SK-N-SH (cell line): ENCODE data around the gene AHR.
"Not testable (repeated sequence)": the region's sequence is repeated elsewhere in the genome, so short reads cannot be mapped to it uniquely, and the experiment has no call there.

ENCODE experiments used
- POLR2AphosphoS5 ChIP-seq: IDR thresholded peaks from 2 replicates; pipeline ENCODE4 v1.6.1; 2012; ENCODE audit warnings: low read depth, low read length
- TAF1 ChIP-seq: IDR thresholded peaks from 2 replicates; pipeline ENCODE4 v1.6.1; 2012; ENCODE audit warnings: low read depth, mild to moderate bottlenecking, low read length, moderate library complexity, borderline replicate concordance
- TF ChIP-seq, protein P1 (sequence below): fragments of 200-600 bp; sonication (generic); IDR thresholded peaks from 2 replicates; pipeline ENCODE4 v1.6.1; 2017; ENCODE audit warnings: antibody characterized with exemption, mild to moderate bottlenecking, moderate library complexity
- TF ChIP-seq, protein P2 (sequence below): IDR thresholded peaks from 2 replicates; pipeline ENCODE4 v1.4.0; 2012; ENCODE audit warnings: low read depth

DNA sequence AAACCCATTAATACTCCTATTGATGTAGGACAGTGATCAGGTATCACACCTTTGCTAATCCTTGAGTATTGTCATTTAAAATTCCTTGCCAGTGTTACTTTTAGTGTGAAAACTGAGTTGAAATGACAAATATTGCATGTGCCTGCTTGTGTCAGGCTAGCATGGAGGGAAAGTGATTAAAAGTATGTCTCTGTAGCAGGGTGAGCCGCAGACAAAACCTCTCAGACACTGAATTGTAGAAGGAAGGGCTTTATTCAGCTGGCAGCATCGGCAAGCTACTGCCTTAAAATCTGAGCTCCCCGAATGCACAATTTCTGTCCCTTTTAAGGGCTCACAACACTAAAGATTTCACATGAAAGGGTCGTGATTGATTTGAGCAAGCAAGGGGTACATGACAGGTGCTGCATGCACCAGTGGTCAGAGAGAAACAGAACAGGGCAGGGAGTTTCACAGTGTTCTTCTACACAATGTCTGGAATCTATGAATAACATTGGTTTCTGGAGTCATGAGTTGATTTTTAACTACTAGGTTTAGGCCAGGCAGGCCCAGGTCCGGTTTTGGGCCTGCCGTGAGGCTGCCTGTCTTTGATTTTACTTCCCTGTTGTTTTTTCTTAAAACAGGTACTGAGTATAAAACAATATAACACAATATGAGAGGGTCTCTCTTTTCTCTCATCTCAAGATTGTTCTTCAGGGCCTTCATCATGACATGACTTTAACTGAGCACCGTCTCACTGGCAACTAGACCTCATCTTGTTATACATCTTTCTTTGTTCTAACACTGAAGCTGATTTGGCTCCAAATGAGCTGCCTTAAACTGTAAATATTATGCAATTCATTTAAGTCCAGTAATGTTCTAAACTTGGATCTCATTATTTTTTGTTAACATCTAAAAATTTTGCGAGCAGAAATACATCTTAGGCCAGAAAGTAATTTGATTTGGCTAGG lies 84.2 kb downstream of the AHR start:
- TF ChIP-seq, protein P1, sequence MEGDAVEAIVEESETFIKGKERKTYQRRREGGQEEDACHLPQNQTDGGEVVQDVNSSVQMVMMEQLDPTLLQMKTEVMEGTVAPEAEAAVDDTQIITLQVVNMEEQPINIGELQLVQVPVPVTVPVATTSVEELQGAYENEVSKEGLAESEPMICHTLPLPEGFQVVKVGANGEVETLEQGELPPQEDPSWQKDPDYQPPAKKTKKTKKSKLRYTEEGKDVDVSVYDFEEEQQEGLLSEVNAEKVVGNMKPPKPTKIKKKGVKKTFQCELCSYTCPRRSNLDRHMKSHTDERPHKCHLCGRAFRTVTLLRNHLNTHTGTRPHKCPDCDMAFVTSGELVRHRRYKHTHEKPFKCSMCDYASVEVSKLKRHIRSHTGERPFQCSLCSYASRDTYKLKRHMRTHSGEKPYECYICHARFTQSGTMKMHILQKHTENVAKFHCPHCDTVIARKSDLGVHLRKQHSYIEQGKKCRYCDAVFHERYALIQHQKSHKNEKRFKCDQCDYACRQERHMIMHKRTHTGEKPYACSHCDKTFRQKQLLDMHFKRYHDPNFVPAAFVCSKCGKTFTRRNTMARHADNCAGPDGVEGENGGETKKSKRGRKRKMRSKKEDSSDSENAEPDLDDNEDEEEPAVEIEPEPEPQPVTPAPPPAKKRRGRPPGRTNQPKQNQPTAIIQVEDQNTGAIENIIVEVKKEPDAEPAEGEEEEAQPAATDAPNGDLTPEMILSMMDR = not testable (repeated sequence)
- TF ChIP-seq TAF1, POLR2AphosphoS5: not testable (repeated sequence)
- TF ChIP-seq, protein P2, sequence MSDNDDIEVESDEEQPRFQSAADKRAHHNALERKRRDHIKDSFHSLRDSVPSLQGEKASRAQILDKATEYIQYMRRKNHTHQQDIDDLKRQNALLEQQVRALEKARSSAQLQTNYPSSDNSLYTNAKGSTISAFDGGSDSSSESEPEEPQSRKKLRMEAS = not testable (repeated sequence)
